Measurements from ENCODE around the gene REC114. TPM values are rescaled to one million over a fixed set of nuclear protein-coding genes. Genes with fewer than 3 reads are reported as not detected.

The REC114 gene
- total RNA-seq, 1 donor from 2014 or later = not detected

DNA sequence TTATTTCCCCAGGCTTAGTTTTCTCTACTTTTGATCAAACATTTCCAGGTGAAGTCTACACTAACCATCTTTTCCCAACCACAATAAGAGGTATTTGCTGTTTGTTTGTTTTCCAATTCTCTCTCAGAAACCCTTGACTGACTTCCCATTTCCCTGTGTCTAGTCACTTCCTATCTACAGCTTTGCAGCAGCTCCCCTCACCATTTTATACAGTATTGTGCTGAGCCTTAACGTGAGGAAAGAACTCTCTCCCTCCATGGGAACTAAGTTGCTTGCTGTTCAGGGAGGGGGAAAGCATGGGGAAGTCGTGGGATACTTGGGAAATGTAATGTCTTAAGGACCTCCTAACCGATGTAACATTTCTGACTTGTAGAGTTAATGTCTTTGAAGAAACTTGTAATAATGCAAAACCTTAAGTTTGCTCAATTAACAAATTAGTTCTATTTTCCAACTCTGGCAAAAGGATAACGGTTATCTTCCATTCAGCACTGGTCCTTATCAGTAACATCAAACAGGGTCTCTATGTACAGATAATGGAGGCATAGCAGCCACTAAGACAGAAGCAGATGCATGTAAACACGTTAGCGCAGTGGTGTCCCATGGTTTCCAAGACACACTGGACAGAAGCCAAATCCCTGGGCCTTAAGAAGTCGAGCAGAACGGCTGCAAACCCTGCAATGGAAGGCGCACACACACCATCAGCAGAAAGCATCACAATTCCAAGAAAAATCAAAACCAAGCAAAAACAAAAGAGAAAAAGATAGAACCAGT lies 150.5 kb downstream of the REC114 start:
- no peak overlapping the region for H3K4me3 ChIP-seq (ENCODE audit: low read depth, low read length)
- TF ChIP-seq, protein P1, sequence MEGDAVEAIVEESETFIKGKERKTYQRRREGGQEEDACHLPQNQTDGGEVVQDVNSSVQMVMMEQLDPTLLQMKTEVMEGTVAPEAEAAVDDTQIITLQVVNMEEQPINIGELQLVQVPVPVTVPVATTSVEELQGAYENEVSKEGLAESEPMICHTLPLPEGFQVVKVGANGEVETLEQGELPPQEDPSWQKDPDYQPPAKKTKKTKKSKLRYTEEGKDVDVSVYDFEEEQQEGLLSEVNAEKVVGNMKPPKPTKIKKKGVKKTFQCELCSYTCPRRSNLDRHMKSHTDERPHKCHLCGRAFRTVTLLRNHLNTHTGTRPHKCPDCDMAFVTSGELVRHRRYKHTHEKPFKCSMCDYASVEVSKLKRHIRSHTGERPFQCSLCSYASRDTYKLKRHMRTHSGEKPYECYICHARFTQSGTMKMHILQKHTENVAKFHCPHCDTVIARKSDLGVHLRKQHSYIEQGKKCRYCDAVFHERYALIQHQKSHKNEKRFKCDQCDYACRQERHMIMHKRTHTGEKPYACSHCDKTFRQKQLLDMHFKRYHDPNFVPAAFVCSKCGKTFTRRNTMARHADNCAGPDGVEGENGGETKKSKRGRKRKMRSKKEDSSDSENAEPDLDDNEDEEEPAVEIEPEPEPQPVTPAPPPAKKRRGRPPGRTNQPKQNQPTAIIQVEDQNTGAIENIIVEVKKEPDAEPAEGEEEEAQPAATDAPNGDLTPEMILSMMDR (conservative IDR thresholded peaks at IDR 0.05; ENCODE audit: low read depth, low read length) = no peak
- DNase-seq (ENCODE audit: low read depth) = no peak

DNA sequence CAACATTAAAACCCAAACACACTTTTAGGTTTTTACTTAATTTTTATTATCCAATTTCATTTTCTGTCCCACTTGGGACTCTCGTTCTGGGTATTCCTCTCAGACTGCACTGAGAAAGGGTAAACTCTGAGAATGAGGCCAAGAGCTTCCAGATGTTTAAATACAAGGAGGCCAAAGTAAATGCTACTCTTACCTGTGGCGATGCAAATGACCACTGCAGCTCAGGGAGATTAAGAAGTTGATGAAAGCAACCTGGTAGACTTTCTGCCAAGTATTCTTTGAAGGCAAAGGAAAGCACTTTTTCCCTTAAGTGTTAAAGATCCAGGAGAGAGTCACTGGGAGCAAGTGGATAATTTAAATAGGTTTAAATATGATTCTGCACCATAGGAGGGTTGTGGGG lies 151.1 kb downstream of the REC114 start:
- no peak for DNase-seq (ENCODE audit: low read depth)
- H3K4me3 ChIP-seq (ENCODE audit: low read depth, low read length) = no peak overlapping the region
- TF ChIP-seq, protein P1 (conservative IDR thresholded peaks at IDR 0.05; ENCODE audit: low read depth, low read length) = no peak

DNA sequence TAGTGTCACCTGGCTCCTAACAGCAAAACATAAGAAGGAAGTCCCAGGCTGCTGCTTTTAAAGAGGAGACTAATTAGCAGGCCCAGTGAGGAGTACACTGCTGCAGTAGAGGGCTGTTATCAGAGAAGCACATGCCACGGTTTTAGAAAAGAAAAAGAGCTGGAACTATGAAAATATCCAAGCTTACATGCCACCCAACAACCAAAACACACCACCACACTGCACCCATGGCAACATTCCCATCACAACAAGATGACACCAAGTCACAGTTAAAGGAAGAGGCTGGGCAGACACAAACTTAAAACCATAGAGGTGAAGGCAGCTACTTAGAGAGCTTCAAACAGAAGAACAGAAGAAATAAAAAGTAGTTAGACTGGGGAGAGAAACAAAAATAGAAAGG lies 153.2 kb downstream of the REC114 start:
- no peak for DNase-seq (ENCODE audit: low read depth)
- H3K4me3 ChIP-seq (ENCODE audit: low read depth, low read length) = no peak overlapping the region
- TF ChIP-seq, protein P1 (conservative IDR thresholded peaks at IDR 0.05; ENCODE audit: low read depth, low read length) = no peak

DNA sequence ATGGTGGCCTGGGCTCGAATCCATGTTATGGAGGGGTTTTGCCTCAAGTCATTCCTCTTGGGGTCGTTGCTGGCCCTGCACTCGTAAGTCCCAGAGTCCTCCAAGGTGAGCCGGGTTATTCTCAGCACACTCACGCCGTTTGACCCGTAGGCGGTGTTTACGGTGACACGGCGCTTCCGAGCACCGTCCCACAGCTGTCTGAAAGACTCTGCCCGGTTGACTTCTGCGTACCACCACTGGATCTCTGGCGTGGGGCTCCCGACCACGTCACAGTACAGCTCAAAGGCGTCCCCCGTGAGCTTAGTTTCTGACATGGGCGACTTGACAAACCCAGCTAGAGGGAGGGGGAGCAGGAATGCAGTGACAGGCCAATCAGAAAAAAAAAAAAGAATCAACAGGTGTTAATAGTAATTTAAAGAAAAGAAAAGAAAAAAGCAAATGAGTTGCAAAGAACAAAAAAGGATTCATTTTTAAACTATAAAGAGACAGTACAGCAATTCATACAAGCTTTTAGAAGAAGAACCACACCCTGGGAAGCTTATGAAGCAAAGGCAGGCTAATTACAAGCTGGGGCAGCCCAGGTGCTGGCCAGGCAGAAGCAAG lies 154.2 kb downstream of the REC114 start:
- TF ChIP-seq, protein P1 (conservative IDR thresholded peaks at IDR 0.05; ENCODE audit: low read depth, low read length) = no peak
- H3K4me3 ChIP-seq (ENCODE audit: low read depth, low read length) = no peak overlapping the region
- no peak for DNase-seq (ENCODE audit: low read depth)

DNA sequence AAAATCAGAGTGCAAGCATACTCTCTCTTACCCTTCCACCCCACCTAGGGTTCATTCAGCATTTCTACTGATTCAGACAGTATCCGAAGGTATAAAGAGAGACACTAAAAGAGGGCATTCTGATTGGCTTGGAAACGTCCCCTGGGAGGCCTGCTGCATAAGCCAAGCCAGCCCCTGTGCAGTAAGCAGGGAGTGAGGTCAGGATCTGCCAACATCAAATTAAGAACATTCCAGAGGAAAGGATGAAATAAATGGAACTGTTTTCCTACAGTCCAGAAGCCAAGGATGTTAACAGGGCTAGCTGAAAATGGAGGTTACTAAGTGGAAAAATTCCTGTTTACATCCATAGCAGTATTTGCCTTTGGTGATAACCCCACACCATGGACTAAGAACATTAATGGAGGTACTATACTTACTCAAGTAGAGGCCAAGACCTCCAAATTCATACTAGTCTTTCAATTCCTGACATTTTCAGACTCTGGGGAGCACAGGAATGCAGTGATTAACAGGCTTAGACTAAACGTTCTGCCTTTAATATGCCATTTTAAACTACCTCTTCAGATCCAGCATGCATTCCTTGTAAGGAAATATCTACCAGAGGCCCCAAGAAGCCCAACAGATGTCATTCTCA lies 155.7 kb downstream of the REC114 start:
- H3K4me3 ChIP-seq (ENCODE audit: low read depth, low read length) = no peak overlapping the region
- DNase-seq (ENCODE audit: low read depth) = no peak
- TF ChIP-seq, protein P1 (conservative IDR thresholded peaks at IDR 0.05; ENCODE audit: low read depth, low read length) = no peak

DNA sequence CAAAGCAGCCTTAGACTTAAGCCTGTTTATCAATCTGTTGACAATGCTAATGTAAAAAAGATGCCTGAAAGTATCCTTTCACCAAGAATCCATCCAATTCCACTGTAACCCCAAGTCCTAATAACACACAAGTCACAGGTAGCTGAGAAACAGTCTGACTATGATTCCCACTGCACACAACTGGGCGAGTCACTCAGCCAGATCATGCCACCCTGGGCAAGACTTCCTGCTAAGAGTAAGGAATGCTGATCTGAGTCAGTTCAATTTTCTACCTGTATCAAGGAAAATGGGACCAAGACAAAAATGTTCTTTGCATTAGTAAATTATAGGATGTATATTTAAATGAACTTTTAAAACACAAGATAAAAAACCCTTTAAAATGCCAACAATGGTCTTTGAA lies 157.0 kb downstream of the REC114 start:
- H3K4me3 ChIP-seq (ENCODE audit: low read depth, low read length) = no peak overlapping the region
- DNase-seq (ENCODE audit: low read depth) = peak; percentile 26
- TF ChIP-seq, protein P1 (conservative IDR thresholded peaks at IDR 0.05; ENCODE audit: low read depth, low read length) = no peak
